Nephron progenitor cell (in vitro differentiated cells): ENCODE results near the gene ICE1.

Experiments used
- DNase-seq: peaks from one replicate; pipeline ENCODE4 v3.0.0; 2021
- H3K27ac Mint-ChIP-seq: 2 replicates; pipeline ENCODE4 v1.8.0; 2021; ENCODE audit warnings: mild to moderate bottlenecking, moderate library complexity, mixed read lengths
- H3K27me3 Mint-ChIP-seq: 2 replicates; pipeline ENCODE4 v1.8.0; 2021; ENCODE audit warnings: mild to moderate bottlenecking, low read depth, mixed read lengths; ENCODE audit not compliant: poor library complexity
- H3K36me3 Mint-ChIP-seq: 2 replicates; pipeline ENCODE4 v1.8.0; 2021; ENCODE audit warnings: low read depth, mixed read lengths
- H3K4me1 Mint-ChIP-seq: 2 replicates; pipeline ENCODE4 v1.8.0; 2021; ENCODE audit warnings: mixed read lengths
- H3K4me3 Mint-ChIP-seq: 2 replicates; pipeline ENCODE4 v1.8.0; 2021; ENCODE audit warnings: mild to moderate bottlenecking, moderate library complexity, mixed read lengths
- H3K9me3 Mint-ChIP-seq: 2 replicates; pipeline ENCODE4 v1.8.0; 2021; ENCODE audit warnings: mild to moderate bottlenecking, moderate library complexity, mixed read lengths
- CTCF ChIP-seq: fragments of 200-600 bp; sonication (generic); IDR thresholded peaks from 2 replicates; pipeline ENCODE4 v1.5.0; 2021; ENCODE audit warnings: antibody characterized with exemption

The ICE1 gene

GRCh38 chr5:5494489-5495402, 72.3 kb downstream of the ICE1 start:
- H3K27ac Mint-ChIP-seq: no peak overlapping the region
- no peaks in the 10 kb centered on the region for H3K36me3 Mint-ChIP-seq
- H3K4me3 Mint-ChIP-seq: peak overlapping the region; percentile 67
- peak; percentile 92 for DNase-seq
- H3K4me1 Mint-ChIP-seq: peaks cover 24% of the 10 kb centered on the region
- H3K9me3 Mint-ChIP-seq: no peaks in the 10 kb centered on the region
- H3K27me3 Mint-ChIP-seq: peaks cover 42% of the 10 kb centered on the region
- TF ChIP-seq CTCF: no peak

GRCh38 chr5:5497152-5497788, 74.8 kb downstream of the ICE1 start:
- Mint-ChIP-seq H3K4me1 (peaks cover 23% of the 10 kb centered on the region), H3K9me3 (peaks cover under 1% of the 10 kb centered on the region), H3K27me3 (peaks cover 42% of the 10 kb centered on the region), H3K27ac (no peak overlapping the region), H3K36me3 (no peaks in the 10 kb centered on the region), H3K4me3 (no peak overlapping the region)
- TF ChIP-seq CTCF: peak; percentile 70
- peak; percentile 54 for DNase-seq

- Mint-ChIP-seq H3K27me3 (peaks cover 29% of the 10 kb centered on the region), H3K4me1 (peaks cover 13% of the 10 kb centered on the region), H3K27ac (no peak overlapping the region), H3K9me3 (peaks cover 22% of the 10 kb centered on the region), H3K4me3 (no peak overlapping the region), H3K36me3 (peaks cover 4% of the 10 kb centered on the region)
- TF ChIP-seq CTCF: no peak
- no peak for DNase-seq
These were observed 77.0 kb downstream of the ICE1 start for GRCh38 chr5:5499442-5499841.

GRCh38 chr5:5504325-5504724, 81.8 kb downstream of the ICE1 start:
- Mint-ChIP-seq H3K4me3 (no peak overlapping the region), H3K27me3 (peaks cover 3% of the 10 kb centered on the region), H3K27ac (no peak overlapping the region), H3K36me3 (peaks cover 4% of the 10 kb centered on the region), H3K9me3 (peaks cover 29% of the 10 kb centered on the region), H3K4me1 (no peaks in the 10 kb centered on the region)
- TF ChIP-seq CTCF: no peak
- no peak for DNase-seq

GRCh38 chr5:5505815-5506214, 83.3 kb downstream of the ICE1 start:
- no peak for DNase-seq
- H3K27me3 Mint-ChIP-seq: peaks cover 9% of the 10 kb centered on the region
- H3K9me3 Mint-ChIP-seq: peaks cover 29% of the 10 kb centered on the region

More at GRCh38 chr5:5505815-5506214, 83.3 kb downstream of the ICE1 start:
- Mint-ChIP-seq H3K36me3 (peaks cover 4% of the 10 kb centered on the region), H3K27ac (no peak overlapping the region), H3K4me1 (no peaks in the 10 kb centered on the region), H3K4me3 (no peak overlapping the region)
- TF ChIP-seq CTCF: no peak
